ENCODE data around the gene RDH14.

DNA sequence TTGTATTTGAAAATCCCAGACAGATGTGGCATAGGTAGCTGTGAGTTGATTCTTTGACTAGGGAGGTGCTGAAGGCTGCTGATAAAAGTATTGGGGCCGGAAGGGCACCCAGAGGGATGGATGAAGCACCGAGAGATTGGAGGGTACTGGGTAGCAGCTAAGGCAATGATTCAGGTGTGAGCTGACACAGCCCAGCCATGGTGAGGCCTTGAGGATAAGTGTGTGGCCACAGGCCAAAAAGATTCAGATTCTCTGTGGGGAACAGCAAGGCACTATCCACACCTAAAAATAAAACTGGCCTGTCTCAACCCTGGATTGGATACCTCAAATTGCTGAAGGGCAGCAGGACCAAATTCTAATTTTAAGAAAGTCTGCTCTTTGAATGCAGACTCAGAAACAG lies 35.2 kb downstream of the RDH14 start:
- TF ChIP-seq EZH2 (IDR thresholded peaks at IDR 0.05; ENCODE audit: low read length) = no peak
- TF ChIP-seq, protein P1, sequence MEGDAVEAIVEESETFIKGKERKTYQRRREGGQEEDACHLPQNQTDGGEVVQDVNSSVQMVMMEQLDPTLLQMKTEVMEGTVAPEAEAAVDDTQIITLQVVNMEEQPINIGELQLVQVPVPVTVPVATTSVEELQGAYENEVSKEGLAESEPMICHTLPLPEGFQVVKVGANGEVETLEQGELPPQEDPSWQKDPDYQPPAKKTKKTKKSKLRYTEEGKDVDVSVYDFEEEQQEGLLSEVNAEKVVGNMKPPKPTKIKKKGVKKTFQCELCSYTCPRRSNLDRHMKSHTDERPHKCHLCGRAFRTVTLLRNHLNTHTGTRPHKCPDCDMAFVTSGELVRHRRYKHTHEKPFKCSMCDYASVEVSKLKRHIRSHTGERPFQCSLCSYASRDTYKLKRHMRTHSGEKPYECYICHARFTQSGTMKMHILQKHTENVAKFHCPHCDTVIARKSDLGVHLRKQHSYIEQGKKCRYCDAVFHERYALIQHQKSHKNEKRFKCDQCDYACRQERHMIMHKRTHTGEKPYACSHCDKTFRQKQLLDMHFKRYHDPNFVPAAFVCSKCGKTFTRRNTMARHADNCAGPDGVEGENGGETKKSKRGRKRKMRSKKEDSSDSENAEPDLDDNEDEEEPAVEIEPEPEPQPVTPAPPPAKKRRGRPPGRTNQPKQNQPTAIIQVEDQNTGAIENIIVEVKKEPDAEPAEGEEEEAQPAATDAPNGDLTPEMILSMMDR (optimal IDR thresholded peaks at IDR 0.05 in 1 of 3, IDR thresholded peaks at IDR 0.05 in 1 of 3, conservative IDR thresholded peaks at IDR 0.05 in 1 of 3; ENCODE audit: extremely low read depth in 1 of 3, insufficient read depth in 2 of 3, low read length in 3 of 3) = no peak
